Measurements from ENCODE around the gene TMEM151A.
"Not testable (repeated sequence)": the region's sequence is repeated elsewhere in the genome, so short reads cannot be mapped to it uniquely, and the experiment has no call there.

The TMEM151A gene

DNA sequence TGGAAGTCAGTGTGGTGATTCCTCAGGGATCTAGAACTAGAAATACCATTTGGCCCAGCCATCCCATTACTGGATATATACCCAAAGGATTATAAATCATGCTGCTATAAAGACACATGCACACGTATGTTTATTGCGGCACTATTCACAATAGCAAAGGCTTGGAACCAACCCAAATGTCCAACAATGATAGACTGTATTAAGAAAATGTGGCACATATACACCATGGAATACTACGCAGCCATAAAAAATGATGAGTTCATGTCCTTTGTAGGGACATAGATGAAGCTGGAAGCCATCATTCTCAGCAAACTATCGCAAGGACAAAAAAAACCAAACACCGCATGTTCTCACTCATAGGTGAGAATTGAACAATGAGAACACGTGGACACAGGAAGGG lies 29.1 kb downstream of the TMEM151A start:
- peaks cover 29% of the 10 kb centered on the region for H3K4me1 ChIP-seq (ENCODE audit: insufficient read depth, low read length)
- not testable (repeated sequence) for H3K9me3 ChIP-seq (ENCODE audit: low read length); H3K4me3 ChIP-seq (ENCODE audit: low read length); H3K27me3 ChIP-seq (ENCODE audit: insufficient read depth, low read length); H2AFZ ChIP-seq (ENCODE audit: low read depth, low read length); H3K36me3 ChIP-seq (ENCODE audit: insufficient read depth, low read length)

DNA sequence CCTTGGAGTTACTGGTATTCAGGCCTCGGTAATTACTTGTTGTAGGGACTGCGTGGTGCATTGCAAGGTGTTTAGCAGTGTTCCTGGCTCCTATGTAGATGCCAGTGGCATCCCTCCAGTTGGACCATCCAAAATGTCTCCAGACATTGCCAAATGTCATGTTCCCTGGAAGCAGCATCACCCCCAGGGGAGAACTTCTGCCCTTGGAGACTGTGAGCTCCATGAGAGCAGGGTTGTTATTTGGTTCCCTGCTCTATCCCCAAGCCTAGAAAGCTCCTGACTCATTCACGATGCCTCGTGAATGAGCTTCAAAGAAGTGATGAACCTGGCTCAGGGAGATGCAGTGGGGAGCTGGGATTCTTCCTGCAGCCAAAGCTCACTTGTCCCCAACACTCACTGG lies 29.9 kb downstream of the TMEM151A start:
- Histone ChIP-seq H3K4me3 (ENCODE audit: low read length) (no peak overlapping the region), H3K27me3 (ENCODE audit: insufficient read depth, low read length) (no peaks in the 10 kb centered on the region), H3K9me3 (ENCODE audit: low read length) (no peaks in the 10 kb centered on the region), H3K36me3 (ENCODE audit: insufficient read depth, low read length) (no peaks in the 10 kb centered on the region), H3K4me1 (ENCODE audit: insufficient read depth, low read length) (peaks cover 36% of the 10 kb centered on the region), H2AFZ (ENCODE audit: low read depth, low read length) (no peak overlapping the region)

- Histone ChIP-seq H3K27me3 (ENCODE audit: insufficient read depth, low read length) (no peaks in the 10 kb centered on the region), H3K4me1 (ENCODE audit: insufficient read depth, low read length) (peaks cover 37% of the 10 kb centered on the region), H3K9me3 (ENCODE audit: low read length) (no peaks in the 10 kb centered on the region), H2AFZ (ENCODE audit: low read depth, low read length) (no peak overlapping the region), H3K4me3 (ENCODE audit: low read length) (no peak overlapping the region), H3K36me3 (ENCODE audit: insufficient read depth, low read length) (no peaks in the 10 kb centered on the region)
Measured at GRCh38 chr11:66322732-66323427, 31.2 kb downstream of the TMEM151A start.

DNA sequence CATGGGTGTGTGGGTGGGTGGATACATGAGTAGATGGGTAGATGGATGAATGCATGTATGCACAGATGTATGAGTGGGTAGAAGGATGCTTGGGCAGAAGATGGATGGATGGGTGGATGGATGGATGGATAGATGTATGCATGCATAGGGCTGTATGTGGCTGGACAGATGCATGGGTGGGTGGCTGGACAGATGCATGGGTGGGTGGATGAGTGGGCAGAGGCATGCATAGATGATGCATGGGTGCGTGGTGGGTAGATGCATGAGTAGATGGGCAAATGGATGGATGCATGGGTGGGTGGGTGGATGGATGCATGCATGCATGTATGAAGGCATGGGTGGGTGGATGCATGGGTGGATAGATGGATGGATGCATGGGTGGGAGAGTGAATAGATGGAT lies 32.0 kb downstream of the TMEM151A start:
- Histone ChIP-seq H3K36me3 (ENCODE audit: insufficient read depth, low read length) (no peaks in the 10 kb centered on the region), H3K27me3 (ENCODE audit: insufficient read depth, low read length) (no peaks in the 10 kb centered on the region), H2AFZ (ENCODE audit: low read depth, low read length) (no peak overlapping the region), H3K9me3 (ENCODE audit: low read length) (no peaks in the 10 kb centered on the region), H3K4me3 (ENCODE audit: low read length) (no peak overlapping the region), H3K4me1 (ENCODE audit: insufficient read depth, low read length) (peaks cover 37% of the 10 kb centered on the region)

- Histone ChIP-seq H3K9me3 (ENCODE audit: low read length) (no peaks in the 10 kb centered on the region), H3K36me3 (ENCODE audit: insufficient read depth, low read length) (no peaks in the 10 kb centered on the region), H3K4me1 (ENCODE audit: insufficient read depth, low read length) (peaks cover 38% of the 10 kb centered on the region), H2AFZ (ENCODE audit: low read depth, low read length) (no peak overlapping the region), H3K4me3 (ENCODE audit: low read length) (no peak overlapping the region), H3K27me3 (ENCODE audit: insufficient read depth, low read length) (no peaks in the 10 kb centered on the region)
Measured at GRCh38 chr11:66324664-66325063, 33.0 kb downstream of the TMEM151A start.

DNA sequence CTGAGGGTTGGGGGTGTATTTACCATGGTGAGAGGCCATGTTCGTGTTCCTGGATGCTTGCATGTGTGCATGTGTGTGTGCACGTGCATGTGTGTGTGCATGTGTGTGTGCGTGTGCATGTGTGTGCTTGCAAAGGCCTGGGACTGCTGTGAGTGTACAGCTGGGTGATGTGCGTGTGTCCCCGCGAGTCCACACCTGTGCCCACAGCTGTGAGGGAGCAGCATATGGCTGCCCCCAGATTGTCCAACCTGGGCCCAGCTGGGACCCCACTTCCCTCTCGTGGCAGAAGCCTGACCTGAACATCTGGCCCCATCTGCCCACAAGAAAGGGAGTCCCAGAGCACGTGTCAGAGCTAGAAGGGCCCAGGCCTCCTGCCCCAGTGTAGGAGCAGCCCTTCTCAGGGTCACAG lies 33.6 kb downstream of the TMEM151A start:
- Histone ChIP-seq H3K9me3 (ENCODE audit: low read length) (no peaks in the 10 kb centered on the region), H3K27me3 (ENCODE audit: insufficient read depth, low read length) (no peaks in the 10 kb centered on the region), H3K36me3 (ENCODE audit: insufficient read depth, low read length) (no peaks in the 10 kb centered on the region), H3K4me1 (ENCODE audit: insufficient read depth, low read length) (peaks cover 38% of the 10 kb centered on the region), H2AFZ (ENCODE audit: low read depth, low read length) (no peak overlapping the region), H3K4me3 (ENCODE audit: low read length) (no peak overlapping the region)

DNA sequence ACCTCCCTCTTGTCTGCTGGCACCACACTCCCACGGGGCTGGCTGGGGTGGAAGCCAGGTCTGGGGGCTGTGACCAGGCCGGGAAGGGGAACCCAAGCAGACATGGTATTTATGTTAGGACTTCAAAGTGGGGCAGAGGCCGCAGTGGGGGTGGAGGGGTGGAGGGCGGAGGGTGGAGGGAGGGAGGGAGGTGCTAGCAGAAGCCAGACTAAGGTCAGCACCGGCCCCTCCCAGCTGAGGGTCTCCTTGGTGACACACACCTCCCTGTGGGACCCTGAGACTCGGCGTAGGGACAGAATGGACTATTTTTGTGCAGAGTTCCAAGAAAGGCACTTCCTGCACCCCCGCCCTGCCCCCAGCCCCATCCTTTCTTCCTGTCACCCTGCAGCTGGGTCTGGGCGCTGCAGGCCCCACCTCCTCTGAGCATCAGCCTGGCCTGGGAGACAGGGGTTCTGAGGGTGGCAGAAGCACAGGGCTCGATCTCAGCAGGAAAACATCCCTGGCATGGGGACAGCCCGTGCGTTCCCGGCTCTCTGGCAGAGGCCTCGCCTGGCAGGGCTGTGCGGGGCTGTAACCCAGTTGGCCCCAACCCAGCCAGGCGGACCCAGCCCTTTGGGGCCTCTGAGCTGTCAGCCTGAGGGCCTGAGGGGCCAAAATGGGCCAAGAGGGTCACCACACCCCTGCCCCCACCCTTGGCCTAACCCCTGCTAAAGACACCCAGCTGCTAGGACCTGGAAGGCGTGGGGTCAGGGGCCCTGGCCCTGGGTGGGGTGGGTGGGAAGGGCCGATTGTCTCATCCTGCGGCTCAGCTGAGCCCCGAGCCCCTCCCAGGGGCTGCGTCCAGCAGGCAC lies 34.8 kb downstream of the TMEM151A start:
- Histone ChIP-seq H3K36me3 (ENCODE audit: insufficient read depth, low read length) (no peaks in the 10 kb centered on the region), H3K4me3 (ENCODE audit: low read length) (no peak overlapping the region), H3K9me3 (ENCODE audit: low read length) (no peaks in the 10 kb centered on the region), H3K27me3 (ENCODE audit: insufficient read depth, low read length) (no peaks in the 10 kb centered on the region), H2AFZ (ENCODE audit: low read depth, low read length) (no peak overlapping the region), H3K4me1 (ENCODE audit: insufficient read depth, low read length) (peaks cover 38% of the 10 kb centered on the region)

DNA sequence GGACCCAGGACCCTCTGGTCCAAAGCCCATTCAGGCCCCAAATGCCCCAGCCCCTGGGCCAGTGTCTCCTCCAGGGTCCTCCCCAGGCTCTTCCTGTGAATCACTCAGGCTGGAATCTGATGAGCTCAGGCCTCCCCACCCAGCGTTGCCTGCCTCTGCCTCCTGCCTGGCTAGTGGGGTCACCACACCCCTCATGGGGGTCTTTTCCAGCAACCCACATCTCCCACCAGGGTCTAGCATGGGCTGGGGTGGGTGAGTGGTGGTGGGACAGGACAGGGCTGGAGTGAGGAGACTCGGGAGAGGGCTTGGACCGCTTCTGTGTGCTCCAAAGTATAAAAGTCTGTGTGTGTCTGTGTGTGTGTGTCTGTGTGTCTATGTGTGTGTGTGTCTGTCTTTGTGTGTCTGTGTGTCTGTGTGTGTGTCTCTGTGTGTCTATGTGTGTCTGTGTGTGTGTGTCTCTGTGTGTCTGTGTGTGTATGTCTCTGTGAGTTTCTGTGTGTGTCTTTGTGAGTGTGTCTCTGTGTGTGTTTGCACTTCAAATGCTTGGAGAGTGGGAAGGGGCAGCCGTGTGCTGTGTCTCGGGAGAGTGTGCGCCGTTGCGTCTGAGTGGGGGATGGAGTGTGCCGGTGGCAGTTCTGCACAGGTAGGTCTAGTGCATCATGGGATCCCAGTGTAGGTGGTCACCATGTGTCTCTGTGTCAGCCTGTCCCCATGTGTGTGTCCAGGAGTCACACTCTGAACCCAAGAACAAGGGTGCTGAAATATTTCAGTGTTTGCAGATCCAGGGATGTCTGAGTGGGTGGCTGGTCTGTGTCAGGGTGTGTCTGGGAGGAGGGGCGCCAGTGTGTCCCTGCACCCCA lies 35.7 kb downstream of the TMEM151A start:
- Histone ChIP-seq H3K36me3 (ENCODE audit: insufficient read depth, low read length) (no peaks in the 10 kb centered on the region), H3K27me3 (ENCODE audit: insufficient read depth, low read length) (no peaks in the 10 kb centered on the region), H3K4me3 (ENCODE audit: low read length) (no peak overlapping the region), H2AFZ (ENCODE audit: low read depth, low read length) (no peak overlapping the region), H3K4me1 (ENCODE audit: insufficient read depth, low read length) (peaks cover 38% of the 10 kb centered on the region), H3K9me3 (ENCODE audit: low read length) (no peaks in the 10 kb centered on the region)

DNA sequence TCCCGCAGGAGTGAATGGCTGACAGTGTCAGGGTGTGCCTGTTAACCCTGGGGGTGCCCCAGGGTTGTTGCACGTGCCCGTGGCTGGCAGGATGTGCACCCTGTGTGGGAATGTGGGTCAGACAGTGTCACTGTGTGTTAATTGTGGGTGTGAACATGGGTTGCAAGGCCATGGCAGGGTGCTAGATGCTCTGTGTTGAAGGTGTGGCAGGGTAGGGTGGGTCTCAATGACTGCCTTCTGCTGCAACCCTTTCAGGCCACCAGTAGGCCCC lies 36.3 kb downstream of the TMEM151A start:
- Histone ChIP-seq H3K27me3 (ENCODE audit: insufficient read depth, low read length) (no peaks in the 10 kb centered on the region), H3K36me3 (ENCODE audit: insufficient read depth, low read length) (no peaks in the 10 kb centered on the region), H3K9me3 (ENCODE audit: low read length) (no peaks in the 10 kb centered on the region), H2AFZ (ENCODE audit: low read depth, low read length) (no peak overlapping the region), H3K4me1 (ENCODE audit: insufficient read depth, low read length) (peaks cover 38% of the 10 kb centered on the region), H3K4me3 (ENCODE audit: low read length) (no peak overlapping the region)

GRCh38 chr11:66328302-66329144 lies 36.8 kb downstream of the TMEM151A start:
- H3K9me3 ChIP-seq (ENCODE audit: low read length), result no peaks in the 10 kb centered on the region
- peaks cover 38% of the 10 kb centered on the region for H3K4me1 ChIP-seq (ENCODE audit: insufficient read depth, low read length)
- H3K27me3 ChIP-seq (ENCODE audit: insufficient read depth, low read length), result no peaks in the 10 kb centered on the region
- peak overlapping the region; percentile 15 for H2AFZ ChIP-seq (ENCODE audit: low read depth, low read length)
- no peaks in the 10 kb centered on the region for H3K36me3 ChIP-seq (ENCODE audit: insufficient read depth, low read length)
- peak overlapping the region; percentile 24 for H3K4me3 ChIP-seq (ENCODE audit: low read length)

GRCh38 chr11:66329165-66329673 lies 37.5 kb downstream of the TMEM151A start:
- Histone ChIP-seq H2AFZ (ENCODE audit: low read depth, low read length) (no peak overlapping the region), H3K4me1 (ENCODE audit: insufficient read depth, low read length) (peaks cover 38% of the 10 kb centered on the region), H3K4me3 (ENCODE audit: low read length) (no peak overlapping the region), H3K36me3 (ENCODE audit: insufficient read depth, low read length) (no peaks in the 10 kb centered on the region), H3K27me3 (ENCODE audit: insufficient read depth, low read length) (no peaks in the 10 kb centered on the region), H3K9me3 (ENCODE audit: low read length) (no peaks in the 10 kb centered on the region)

- peaks cover 36% of the 10 kb centered on the region for H3K4me1 ChIP-seq (ENCODE audit: insufficient read depth, low read length)
- no peaks in the 10 kb centered on the region for H3K9me3 ChIP-seq (ENCODE audit: low read length)
- no peak overlapping the region for H3K4me3 ChIP-seq (ENCODE audit: low read length)
- H3K27me3 ChIP-seq (ENCODE audit: insufficient read depth, low read length), result no peaks in the 10 kb centered on the region
- H2AFZ ChIP-seq (ENCODE audit: low read depth, low read length), result no peak overlapping the region
- H3K36me3 ChIP-seq (ENCODE audit: insufficient read depth, low read length), result no peaks in the 10 kb centered on the region
Measured at GRCh38 chr11:66330931-66331330, 39.2 kb downstream of the TMEM151A start.
